ENCODE results near the gene MDGA2. TPM values are rescaled to one million over a fixed set of nuclear protein-coding genes. Genes with fewer than 3 reads are reported as not detected.
"Not testable (repeated sequence)": the region's sequence is repeated elsewhere in the genome, so short reads cannot be mapped to it uniquely, and the experiment has no call there.

MDGA2 gene
- total RNA-seq, 2 donors from 2014 or later: not detected

GRCh38 chr14:47257013-47257412 is 418.4 kb downstream of the MDGA2 start:
- H3K36me3 ChIP-seq: no peaks in the 10 kb centered on the region
- no peak for DNase-seq (ENCODE audit: low spot score)
- H3K4me1 ChIP-seq: no peaks in the 10 kb centered on the region
- no peak for TF ChIP-seq CTCF (IDR thresholded peaks at IDR 0.05)
- no peaks in the 10 kb centered on the region for H3K9me3 ChIP-seq
- no peak overlapping the region for H3K4me3 ChIP-seq
- no peaks in the 10 kb centered on the region for H3K27me3 ChIP-seq
- H3K27ac ChIP-seq: no peak overlapping the region

GRCh38 chr14:47252802-47253201 is 422.6 kb downstream of the MDGA2 start:
- Histone ChIP-seq H3K27me3 (no peaks in the 10 kb centered on the region), H3K4me1 (no peaks in the 10 kb centered on the region), H3K9me3 (no peaks in the 10 kb centered on the region), H3K27ac (no peak overlapping the region), H3K36me3 (no peaks in the 10 kb centered on the region), H3K4me3 (no peak overlapping the region)
- DNase-seq (ENCODE audit: low spot score): no peak
- TF ChIP-seq CTCF (IDR thresholded peaks at IDR 0.05): no peak

GRCh38 chr14:47246367-47246766 is 429.0 kb downstream of the MDGA2 start:
- no peaks in the 10 kb centered on the region for H3K36me3 ChIP-seq
- H3K27ac ChIP-seq: no peak overlapping the region
- H3K9me3 ChIP-seq: no peaks in the 10 kb centered on the region
- no peak for DNase-seq (ENCODE audit: low spot score)
- no peaks in the 10 kb centered on the region for H3K27me3 ChIP-seq
- TF ChIP-seq CTCF (IDR thresholded peaks at IDR 0.05): no peak
- no peaks in the 10 kb centered on the region for H3K4me1 ChIP-seq
- H3K4me3 ChIP-seq: no peak overlapping the region

- not testable (repeated sequence) for DNase-seq (ENCODE audit: low spot score); H3K27me3 ChIP-seq; H3K4me3 ChIP-seq; H3K4me1 ChIP-seq; H3K9me3 ChIP-seq; H3K27ac ChIP-seq; H3K36me3 ChIP-seq
Observed at GRCh38 chr14:47242579-47242978, 432.8 kb downstream of the MDGA2 start.

GRCh38 chr14:47240748-47241437 is 434.5 kb downstream of the MDGA2 start:
- DNase-seq (ENCODE audit: low spot score): no peak
- TF ChIP-seq CTCF (IDR thresholded peaks at IDR 0.05): no peak
- Histone ChIP-seq H3K4me3 (no peak overlapping the region), H3K4me1 (no peaks in the 10 kb centered on the region), H3K27me3 (no peaks in the 10 kb centered on the region), H3K36me3 (no peaks in the 10 kb centered on the region), H3K9me3 (no peaks in the 10 kb centered on the region), H3K27ac (no peak overlapping the region)

- no peaks in the 10 kb centered on the region for H3K36me3 ChIP-seq
- H3K27me3 ChIP-seq: no peaks in the 10 kb centered on the region
- no peak overlapping the region for H3K4me3 ChIP-seq
- H3K9me3 ChIP-seq: no peaks in the 10 kb centered on the region
- no peak for TF ChIP-seq CTCF (IDR thresholded peaks at IDR 0.05)
- no peaks in the 10 kb centered on the region for H3K4me1 ChIP-seq
- no peak for DNase-seq (ENCODE audit: low spot score)
- no peak overlapping the region for H3K27ac ChIP-seq
Observed at GRCh38 chr14:47235619-47236018, 439.8 kb downstream of the MDGA2 start.
